Colonic mucosa (tissue), 4 donors: Measurements from ENCODE around the gene STRADB. TPM values are rescaled to one million over a fixed set of nuclear protein-coding genes. Genes with fewer than 3 reads are reported as not detected.

Source experiments
- DNase-seq: peaks from one replicate; pipeline ENCODE4 v3.0.0-alpha.2; 2020
- H3K27ac ChIP-seq: fragments of 200-600 bp; one replicate; pipeline ENCODE4 v1.8.0; 2021
- H3K27me3 ChIP-seq: fragments of 200-600 bp; one replicate; pipeline ENCODE4 v1.8.0; 2021
- H3K36me3 ChIP-seq: fragments of 200-600 bp; one replicate; pipeline ENCODE4 v1.8.0; 2021
- H3K4me1 ChIP-seq: fragments of 200-600 bp; one replicate; pipeline ENCODE4 v1.8.0; 2021; ENCODE audit warnings: mild to moderate bottlenecking
- H3K4me3 ChIP-seq: fragments of 200-600 bp; one replicate; pipeline ENCODE4 v1.8.0; 2021
- H3K9ac ChIP-seq, 2 donors: one replicate each; pipeline ENCODE4 v1.7.0; 2013; ENCODE audit warnings: control low read depth in 2 of 2, low read depth in 2 of 2, low read length in 2 of 2
- H3K9me3 ChIP-seq: fragments of 200-600 bp; one replicate; pipeline ENCODE4 v1.8.0; 2021
- intact Hi-C: fragments of 100-400 bp; cut with DNase I; formaldehyde crosslinking; loops from one replicate; pipeline ENCODE4 v1.14.1; 2022
- total RNA-seq, 2 donors: library from RNA; stranded (reverse); fragmentation: NEBNext Ultra II Directional in 1 of 2; extraction: Animal tissue kit (Norgen Biotek cat#: 25700) in 1 of 2; gene quantifications; one replicate each; pipeline ENCODE4 v1.2.1, GENCODE V29; 2021
- TF ChIP-seq, protein P1 (sequence below): fragments of 200-600 bp; IDR thresholded peaks from one replicate; pipeline ENCODE4 v1.8.0; 2022; ENCODE audit warnings: antibody characterized with exemption, mild to moderate bottlenecking
- donor health status: healthy.
- donor health status: DM: no; HTN: no; CAD: no.
- donor health status: DM: no; HTN: no; CAD: no.

The STRADB gene
- total RNA-seq, 2 donors from 2014 or later: 50.0 to 50.9 TPM

- DNase-seq: no peak
- Histone ChIP-seq H3K4me1 (no peaks in the 10 kb centered on the region), H3K4me3 (no peak overlapping the region), H3K27ac (no peak overlapping the region), H3K9me3 (no peaks in the 10 kb centered on the region), H3K27me3 (no peaks in the 10 kb centered on the region), H3K9ac (no peak overlapping the region), H3K36me3 (no peaks in the 10 kb centered on the region)
- intact Hi-C loops: no loop called here
- TF ChIP-seq, protein P1, sequence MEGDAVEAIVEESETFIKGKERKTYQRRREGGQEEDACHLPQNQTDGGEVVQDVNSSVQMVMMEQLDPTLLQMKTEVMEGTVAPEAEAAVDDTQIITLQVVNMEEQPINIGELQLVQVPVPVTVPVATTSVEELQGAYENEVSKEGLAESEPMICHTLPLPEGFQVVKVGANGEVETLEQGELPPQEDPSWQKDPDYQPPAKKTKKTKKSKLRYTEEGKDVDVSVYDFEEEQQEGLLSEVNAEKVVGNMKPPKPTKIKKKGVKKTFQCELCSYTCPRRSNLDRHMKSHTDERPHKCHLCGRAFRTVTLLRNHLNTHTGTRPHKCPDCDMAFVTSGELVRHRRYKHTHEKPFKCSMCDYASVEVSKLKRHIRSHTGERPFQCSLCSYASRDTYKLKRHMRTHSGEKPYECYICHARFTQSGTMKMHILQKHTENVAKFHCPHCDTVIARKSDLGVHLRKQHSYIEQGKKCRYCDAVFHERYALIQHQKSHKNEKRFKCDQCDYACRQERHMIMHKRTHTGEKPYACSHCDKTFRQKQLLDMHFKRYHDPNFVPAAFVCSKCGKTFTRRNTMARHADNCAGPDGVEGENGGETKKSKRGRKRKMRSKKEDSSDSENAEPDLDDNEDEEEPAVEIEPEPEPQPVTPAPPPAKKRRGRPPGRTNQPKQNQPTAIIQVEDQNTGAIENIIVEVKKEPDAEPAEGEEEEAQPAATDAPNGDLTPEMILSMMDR: no peak
Observed at GRCh38 chr2:201515573-201516246, 64.2 kb downstream of the STRADB start.

DNA sequence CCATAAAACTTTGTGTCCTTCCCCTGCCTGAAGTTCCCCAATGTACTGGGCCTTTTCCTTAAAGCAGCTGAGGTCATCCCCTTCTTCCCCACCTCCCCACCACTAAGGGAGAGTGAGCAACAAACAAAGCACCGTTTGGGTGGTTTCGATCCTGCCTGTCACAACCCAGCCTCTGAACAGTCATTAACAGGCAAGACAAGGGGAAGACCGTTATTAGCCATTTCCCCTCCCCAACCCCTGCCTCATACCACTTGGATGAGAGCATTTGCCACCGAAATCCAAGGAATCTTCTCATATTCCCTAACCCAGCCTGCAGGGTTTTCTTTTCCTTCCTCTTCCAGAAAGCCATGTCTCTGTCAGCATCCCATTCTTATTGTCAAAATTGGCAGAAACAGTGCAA, 65.6 kb downstream of the STRADB start:
- no peak for DNase-seq
- Histone ChIP-seq H3K36me3 (no peaks in the 10 kb centered on the region), H3K27ac (no peak overlapping the region), H3K9ac (no peak overlapping the region), H3K9me3 (no peaks in the 10 kb centered on the region), H3K4me1 (no peaks in the 10 kb centered on the region), H3K4me3 (no peak overlapping the region), H3K27me3 (no peaks in the 10 kb centered on the region)
- intact Hi-C loops: no loop called here
- TF ChIP-seq, protein P1: no peak

GRCh38 chr2:201520201-201520600, 68.7 kb downstream of the STRADB start:
- Histone ChIP-seq H3K9me3 (no peaks in the 10 kb centered on the region), H3K4me1 (no peaks in the 10 kb centered on the region), H3K27ac (no peak overlapping the region), H3K36me3 (no peaks in the 10 kb centered on the region), H3K4me3 (no peak overlapping the region), H3K27me3 (no peaks in the 10 kb centered on the region), H3K9ac (no peak overlapping the region)
- intact Hi-C loops: no loop called here
- no peak for DNase-seq
- TF ChIP-seq, protein P1: no peak

- DNase-seq: no peak
- intact Hi-C loops: no loop called here
- H3K4me3 ChIP-seq: no peak overlapping the region
- H3K27me3 ChIP-seq: no peaks in the 10 kb centered on the region
- no peak overlapping the region for H3K9ac ChIP-seq
- TF ChIP-seq, protein P1: no peak
- H3K36me3 ChIP-seq: no peaks in the 10 kb centered on the region
- H3K27ac ChIP-seq: no peak overlapping the region
- H3K9me3 ChIP-seq: no peaks in the 10 kb centered on the region
- no peaks in the 10 kb centered on the region for H3K4me1 ChIP-seq
Observed at GRCh38 chr2:201522965-201523364, 71.4 kb downstream of the STRADB start.

- no peak for DNase-seq
- Histone ChIP-seq H3K4me1 (no peaks in the 10 kb centered on the region), H3K27ac (no peak overlapping the region), H3K27me3 (no peaks in the 10 kb centered on the region), H3K4me3 (no peak overlapping the region), H3K36me3 (no peaks in the 10 kb centered on the region), H3K9me3 (no peaks in the 10 kb centered on the region), H3K9ac (no peak overlapping the region)
- intact Hi-C loops: no loop called here
- TF ChIP-seq, protein P1: no peak
Observed at GRCh38 chr2:201523506-201523905, 72.0 kb downstream of the STRADB start.

Other genes starting within 250 kb of the STRADB start
- gene CASP8, start 191.2 kb upstream of the STRADB start, total RNA-seq: 10 to 100 TPM; 25.5 to 31.9 TPM
- gene FLACC1, start 94.4 kb upstream of the STRADB start, total RNA-seq: 1 to 10 TPM in 1 of 2 donors, under 1 TPM in 1; 0.32 to 2.1 TPM
- 10 to 100 TPM; 40.0 to 50.3 TPM for gene TRAK2, start 282 bp upstream of the STRADB start, total RNA-seq
- 1 to 10 TPM; 4.5 to 7.1 TPM for gene TMEM237, start 191.8 kb downstream of the STRADB start, total RNA-seq
- gene MPP4, start 246.9 kb downstream of the STRADB start, total RNA-seq: not detected